Thoracic aorta (tissue), 2 donors: ENCODE measurements around the gene HES2. TPM values are rescaled to one million over a fixed set of nuclear protein-coding genes. Genes with fewer than 3 reads are reported as not detected.
A peak's percentile ranks its signal among the peaks of the same experiment; 100 is the strongest.
"Not testable (repeated sequence)": the region's sequence is repeated elsewhere in the genome, so short reads cannot be mapped to it uniquely, and the experiment has no call there.

Source experiments
- ATAC-seq: fragments of 150-250 bp; one replicate; pipeline ENCODE4 v1.8.0; 2017; ENCODE audit warnings: low read depth; ENCODE audit not compliant: insufficient number of reproducible peaks, low FRiP score
- DNase-seq: peaks from one replicate; pipeline ENCODE4 v3.0.0-alpha.2; 2020; ENCODE audit warnings: low spot score
- H3K27ac ChIP-seq, 2 donors: fragments of 200-600 bp; sonication (generic); 1 replicate in 1 of 2; 2 replicates in 1 of 2; pipeline ENCODE4 v1.5.1; 2016; ENCODE audit warnings: mild to moderate bottlenecking in 2 of 2, moderate library complexity in 2 of 2
- H3K27me3 ChIP-seq: fragments of 200-600 bp; sonication (generic); replicated peaks from 2 replicates; pipeline ENCODE4 v1.6.0; 2016; ENCODE audit warnings: mild to moderate bottlenecking; ENCODE audit not compliant: insufficient read depth
- H3K36me3 ChIP-seq: fragments of 200-600 bp; sonication (generic); one replicate; pipeline ENCODE4 v1.5.1; 2016
- H3K4me1 ChIP-seq, 2 donors: fragments of 200-600 bp; sonication (generic); 1 replicate in 1 of 2; 2 replicates in 1 of 2; pipeline versions ENCODE4 v1.5.1 to v1.6.0; 2016; ENCODE audit warnings: low read depth in 2 of 2, mild to moderate bottlenecking in 1 of 2; ENCODE audit not compliant: control insufficient read depth in 1 of 2
- H3K4me3 ChIP-seq: fragments of 200-600 bp; sonication (generic); 2 replicates; pipeline ENCODE4 v1.5.1; 2016; ENCODE audit warnings: mild to moderate bottlenecking
- H3K9me3 ChIP-seq: fragments of 200-600 bp; sonication (generic); 2 replicates; pipeline ENCODE4 v1.5.1; 2016
- CTCF ChIP-seq: fragments of 200-600 bp; sonication (generic); IDR thresholded peaks from one replicate; pipeline ENCODE4 v1.5.1; 2019; ENCODE audit warnings: antibody characterized with exemption
- total RNA-seq, 2 donors: library from RNA; depleted of rRNA; stranded (reverse); fragments of >200 nt; gene quantifications; one replicate each; pipeline versions ENCODE4 v1.1.0 to v1.2.3, GENCODE V29; 2016

The HES2 gene
- total RNA-seq, 2 donors from 2014 or later: not detected

- no peak for DNase-seq
- Histone ChIP-seq H3K27me3 (no peaks in the 10 kb centered on the region), H3K9me3 (no peaks in the 10 kb centered on the region), H3K4me3 (no peak overlapping the region), H3K4me1 (peaks cover 20 to 28% of the 10 kb centered on the region in 2 donors), H3K27ac (no peak overlapping the region), H3K36me3 (no peaks in the 10 kb centered on the region)
- ATAC-seq: no peak
- no peak for TF ChIP-seq CTCF
Observed at GRCh38 chr1:6370006-6370405, 49.7 kb downstream of the HES2 start.

- Histone ChIP-seq H3K4me1 (peaks cover 20 to 31% of the 10 kb centered on the region in 2 donors), H3K9me3 (no peaks in the 10 kb centered on the region), H3K36me3 (no peaks in the 10 kb centered on the region), H3K27me3 (no peaks in the 10 kb centered on the region), H3K4me3 (no peak overlapping the region), H3K27ac (no peak overlapping the region)
- no peak for DNase-seq
- TF ChIP-seq CTCF: no peak
- no peak for ATAC-seq
Observed at GRCh38 chr1:6367381-6368012, 52.2 kb downstream of the HES2 start.

GRCh38 chr1:6365047-6365446, 54.7 kb downstream of the HES2 start:
- Histone ChIP-seq H3K27me3 (no peaks in the 10 kb centered on the region), H3K9me3 (no peaks in the 10 kb centered on the region), H3K36me3 (no peaks in the 10 kb centered on the region), H3K4me1 (peaks cover 21 to 37% of the 10 kb centered on the region in 2 donors), H3K4me3 (no peak overlapping the region), H3K27ac (no peak overlapping the region)
- no peak for TF ChIP-seq CTCF
- no peak for ATAC-seq
- DNase-seq: no peak

- H3K27ac ChIP-seq, DNase-seq, ATAC-seq, H3K9me3 ChIP-seq, H3K4me3 ChIP-seq, H3K27me3 ChIP-seq, H3K36me3 ChIP-seq: not testable (repeated sequence)
- H3K4me1 ChIP-seq: peaks cover 23 to 42% of the 10 kb centered on the region in 2 donors
- TF ChIP-seq CTCF: peak; percentile 76
Observed at GRCh38 chr1:6363085-6363884, 56.4 kb downstream of the HES2 start.

Other genes with a start within 250 kb of the HES2 start
- 1 to 10 TPM; 1.1 to 3.2 TPM for gene CHD5, start 239.6 kb downstream of the HES2 start, total RNA-seq
- gene RPL22, start 220.3 kb downstream of the HES2 start, total RNA-seq: 100 to 1,000 TPM in 1 of 2 donors, 10 to 100 TPM in 1; 80.4 to 130 TPM
- 10 to 100 TPM; 30.5 to 50.1 TPM for gene RNF207, start 213.8 kb downstream of the HES2 start, total RNA-seq
- gene ICMT, start 184.0 kb downstream of the HES2 start, total RNA-seq: 10 to 100 TPM; 65.3 to 90.0 TPM
- gene HES3, start 175.7 kb downstream of the HES2 start, total RNA-seq: not detected
- gene GPR153, start 158.8 kb downstream of the HES2 start, total RNA-seq: 1 to 10 TPM; 4.6 to 4.7 TPM
- 10 to 100 TPM; 23.7 to 33.0 TPM for gene ACOT7, start 26.2 kb downstream of the HES2 start, total RNA-seq
- gene ESPN, start 4.9 kb upstream of the HES2 start, total RNA-seq: not detected
- gene TNFRSF25, start 46.3 kb upstream of the HES2 start, total RNA-seq: 10 to 100 TPM in 1 of 2 donors, 1 to 10 TPM in 1; 9.5 to 48.2 TPM
- 10 to 100 TPM; 23.4 to 32.9 TPM for gene PLEKHG5, start 71.7 kb upstream of the HES2 start, total RNA-seq
- 10 to 100 TPM; 15.3 to 38.9 TPM for gene NOL9, start 134.6 kb upstream of the HES2 start, total RNA-seq
- gene TAS1R1, start 135.4 kb upstream of the HES2 start, total RNA-seq: under 1 TPM in 1 of 2 donors, not detected in 1; 0.81 TPM
- 10 to 100 TPM; 20.7 to 28.9 TPM for gene ZBTB48, start 160.1 kb upstream of the HES2 start, total RNA-seq
- 100 to 1,000 TPM; 142 to 156 TPM for gene KLHL21, start 182.9 kb upstream of the HES2 start, total RNA-seq
- gene PHF13, start 193.8 kb upstream of the HES2 start, total RNA-seq: 10 to 100 TPM; 14.6 to 17.7 TPM
- gene THAP3, start 204.9 kb upstream of the HES2 start, total RNA-seq: 10 to 100 TPM; 14.1 to 18.7 TPM